Activated T-cell treated with anti-CD3 and anti-CD28 coated beads, Interleukin-2, amount 50 U/mL, for 4 hours (primary cell): Measurements from ENCODE around the gene LRRC10. TPM values are rescaled to one million over a fixed set of nuclear protein-coding genes. Genes with fewer than 3 reads are reported as not detected.
A peak's percentile ranks its signal among the peaks of the same experiment; 100 is the strongest.
"Not testable (repeated sequence)": the region's sequence is repeated elsewhere in the genome, so short reads cannot be mapped to it uniquely, and the experiment has no call there.

Source experiments
- ATAC-seq, 2 donors: fragments of 200-7000 bp; cut with Tn5 transposase; one replicate each; pipeline ENCODE4 v1.10.0; 2021
- DNase-seq: peaks from one replicate; pipeline ENCODE4 v3.0.0-alpha.2; 2020
- H3K27me3 Mint-ChIP-seq: one replicate; pipeline ENCODE4 v1.8.0; 2021; ENCODE audit warnings: low read depth, mixed read lengths
- H3K36me3 Mint-ChIP-seq: one replicate; pipeline ENCODE4 v1.8.0; 2022; ENCODE audit warnings: mixed read lengths; ENCODE audit not compliant: insufficient read depth
- H3K4me1 Mint-ChIP-seq: one replicate; pipeline ENCODE4 v1.8.0; 2021; ENCODE audit warnings: low read depth, mixed read lengths
- H3K4me3 Mint-ChIP-seq: one replicate; pipeline ENCODE4 v1.8.0; 2021; ENCODE audit warnings: mild to moderate bottlenecking, moderate library complexity, mixed read lengths
- H3K9me3 Mint-ChIP-seq: one replicate; pipeline ENCODE4 v1.8.0; 2021; ENCODE audit warnings: mixed read lengths
- total RNA-seq, 3 donors: library from RNA; stranded (reverse); gene quantifications; one replicate each; pipeline ENCODE4 v1.2.1, GENCODE V29; 2021

LRRC10 gene
- total RNA-seq, 3 donors from 2014 or later, result not detected

DNA sequence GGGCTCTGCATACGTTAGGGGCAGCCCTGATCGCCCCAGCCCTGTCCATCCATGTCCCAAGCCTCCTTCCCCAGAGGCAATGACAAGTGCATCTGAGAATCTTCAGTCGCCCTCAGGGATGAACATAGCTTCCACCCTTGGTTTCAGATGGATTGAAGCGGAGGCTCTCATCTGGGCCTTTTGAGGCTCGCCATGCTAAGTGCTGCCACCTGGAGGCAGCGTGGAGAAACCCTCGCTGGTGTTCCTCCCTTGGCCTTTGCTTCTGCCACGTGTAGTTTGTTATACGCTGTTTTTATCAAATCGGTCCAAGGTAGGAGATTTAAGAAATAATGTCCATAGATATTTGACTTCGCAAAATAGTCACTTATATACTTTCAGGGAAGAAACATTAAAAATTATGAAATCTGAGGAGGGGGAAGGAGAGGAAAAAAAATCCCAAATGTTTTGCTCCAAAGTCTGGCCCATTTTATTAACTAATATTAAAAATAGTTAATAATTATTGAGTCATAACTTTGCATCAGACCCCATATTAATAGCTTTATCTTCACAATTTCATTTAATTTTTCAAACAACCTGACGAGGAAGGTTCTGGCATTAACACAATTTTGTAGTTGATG is 28.8 kb upstream of the LRRC10 start:
- H3K4me3 Mint-ChIP-seq, result no peak overlapping the region
- H3K36me3 Mint-ChIP-seq, result no peaks in the 10 kb centered on the region
- H3K4me1 Mint-ChIP-seq, result peaks cover 1% of the 10 kb centered on the region
- no peaks in the 10 kb centered on the region for H3K9me3 Mint-ChIP-seq
- peaks cover 2% of the 10 kb centered on the region for H3K27me3 Mint-ChIP-seq
- ATAC-seq (peak; percentile 73 to 76), DNase-seq (peak; percentile 48)

DNA sequence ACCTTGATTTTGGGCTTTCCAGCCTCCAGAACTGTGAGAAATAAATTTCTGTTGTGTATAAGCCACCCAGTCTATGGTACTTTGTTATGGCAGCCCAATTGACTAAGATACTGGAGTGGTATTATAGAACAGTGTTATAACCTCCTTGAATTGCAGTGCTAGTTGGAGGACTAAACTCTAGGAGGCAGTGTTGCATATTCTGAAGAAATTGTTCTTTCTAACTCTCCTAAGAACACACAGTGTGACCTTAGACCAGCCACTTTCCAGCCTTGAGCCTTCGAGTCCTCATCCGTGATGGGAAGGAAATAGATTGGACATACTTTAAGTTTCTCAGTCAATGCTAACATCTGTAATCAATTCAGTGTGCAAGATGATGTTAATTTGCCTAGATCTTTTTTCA is 22.4 kb upstream of the LRRC10 start:
- Mint-ChIP-seq H3K36me3 (no peaks in the 10 kb centered on the region), H3K4me3 (no peak overlapping the region), H3K9me3 (no peaks in the 10 kb centered on the region), H3K4me1 (no peaks in the 10 kb centered on the region), H3K27me3 (no peaks in the 10 kb centered on the region)
- DNase-seq, result no peak
- ATAC-seq, result no peak

DNA sequence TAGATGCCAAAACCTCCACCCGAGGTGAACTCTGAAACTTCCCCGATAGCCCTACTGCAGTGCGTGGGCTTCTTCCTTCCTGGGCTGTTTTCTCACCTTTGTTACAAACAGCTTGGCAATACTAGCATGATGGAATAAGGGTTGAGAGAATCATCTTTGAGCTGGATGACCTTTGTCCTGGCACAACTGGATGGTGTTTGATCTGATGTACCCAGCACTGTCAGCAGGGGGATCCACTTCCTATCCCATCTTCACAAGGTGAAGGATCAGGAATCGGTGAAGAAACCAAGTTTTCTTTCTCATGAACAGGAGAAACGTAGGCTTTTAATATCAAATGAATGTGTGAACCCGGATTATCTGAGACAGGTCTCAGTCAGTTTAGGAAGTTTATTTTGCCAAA is 19.5 kb upstream of the LRRC10 start:
- no peaks in the 10 kb centered on the region for H3K27me3 Mint-ChIP-seq
- no peak for ATAC-seq
- H3K4me1 Mint-ChIP-seq, result no peaks in the 10 kb centered on the region
- no peak overlapping the region for H3K4me3 Mint-ChIP-seq
- no peaks in the 10 kb centered on the region for H3K36me3 Mint-ChIP-seq
- H3K9me3 Mint-ChIP-seq, result no peaks in the 10 kb centered on the region
- DNase-seq, result no peak

DNA sequence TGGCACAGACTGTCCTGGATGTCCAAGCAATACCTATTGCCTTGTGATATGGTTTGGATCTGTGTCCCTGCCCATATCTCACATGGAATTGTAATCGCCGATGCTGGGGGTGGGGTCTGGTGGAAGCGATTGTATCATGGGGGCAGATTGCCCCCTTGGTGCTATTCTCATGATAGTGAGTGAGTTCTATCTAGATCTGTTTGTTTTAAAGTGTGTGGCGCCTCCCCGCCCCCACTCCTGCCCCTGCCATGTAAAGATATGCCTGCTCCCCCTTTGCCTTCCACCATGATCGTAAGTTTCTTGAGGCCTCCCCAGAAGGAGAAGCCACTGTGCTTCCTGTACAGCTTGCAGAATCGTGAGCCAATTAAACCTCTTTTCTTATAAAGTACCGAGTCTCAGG is 16.8 kb upstream of the LRRC10 start:
- no peaks in the 10 kb centered on the region for H3K9me3 Mint-ChIP-seq
- no peak overlapping the region for H3K4me3 Mint-ChIP-seq
- no peaks in the 10 kb centered on the region for H3K36me3 Mint-ChIP-seq
- no peaks in the 10 kb centered on the region for H3K27me3 Mint-ChIP-seq
- H3K4me1 Mint-ChIP-seq, result no peaks in the 10 kb centered on the region
- DNase-seq, result no peak
- ATAC-seq, result no peak

- DNase-seq (no peak), ATAC-seq (no peak)
- no peaks in the 10 kb centered on the region for H3K4me1 Mint-ChIP-seq
- no peaks in the 10 kb centered on the region for H3K36me3 Mint-ChIP-seq
- H3K9me3 Mint-ChIP-seq, result no peaks in the 10 kb centered on the region
- no peak overlapping the region for H3K4me3 Mint-ChIP-seq
- H3K27me3 Mint-ChIP-seq, result peaks cover 4% of the 10 kb centered on the region
Measured at GRCh38 chr12:69623970-69624369, 13.3 kb upstream of the LRRC10 start.

DNA sequence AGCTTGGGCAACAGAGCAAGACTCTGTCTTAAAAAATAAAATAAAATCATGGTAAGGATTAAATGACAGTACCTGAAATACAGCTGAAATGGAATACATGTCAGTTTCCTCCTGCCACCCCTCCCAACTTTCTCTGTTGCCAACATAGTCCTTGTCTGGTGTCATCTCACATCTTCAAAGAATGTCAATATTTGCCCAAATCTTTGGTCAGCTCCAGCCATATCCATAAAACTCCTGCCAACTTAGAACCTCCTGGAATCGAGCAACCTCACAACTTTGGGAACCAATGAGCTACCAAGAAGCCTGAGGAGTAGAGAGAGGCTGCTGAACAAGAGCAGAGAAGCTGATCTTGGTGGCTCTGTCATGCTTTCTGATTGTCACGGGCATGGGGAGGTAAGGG is 10.8 kb upstream of the LRRC10 start:
- ATAC-seq, result no peak
- Mint-ChIP-seq H3K27me3 (peaks cover 11% of the 10 kb centered on the region), H3K4me3 (no peak overlapping the region), H3K9me3 (no peaks in the 10 kb centered on the region), H3K4me1 (no peaks in the 10 kb centered on the region), H3K36me3 (no peaks in the 10 kb centered on the region)
- no peak for DNase-seq

GRCh38 chr12:69620921-69621320 is 10.2 kb upstream of the LRRC10 start:
- Mint-ChIP-seq H3K4me3 (no peak overlapping the region), H3K9me3 (no peaks in the 10 kb centered on the region), H3K4me1 (no peaks in the 10 kb centered on the region), H3K36me3 (no peaks in the 10 kb centered on the region), H3K27me3 (peaks cover 11% of the 10 kb centered on the region)
- no peak for DNase-seq
- no peak for ATAC-seq

DNA sequence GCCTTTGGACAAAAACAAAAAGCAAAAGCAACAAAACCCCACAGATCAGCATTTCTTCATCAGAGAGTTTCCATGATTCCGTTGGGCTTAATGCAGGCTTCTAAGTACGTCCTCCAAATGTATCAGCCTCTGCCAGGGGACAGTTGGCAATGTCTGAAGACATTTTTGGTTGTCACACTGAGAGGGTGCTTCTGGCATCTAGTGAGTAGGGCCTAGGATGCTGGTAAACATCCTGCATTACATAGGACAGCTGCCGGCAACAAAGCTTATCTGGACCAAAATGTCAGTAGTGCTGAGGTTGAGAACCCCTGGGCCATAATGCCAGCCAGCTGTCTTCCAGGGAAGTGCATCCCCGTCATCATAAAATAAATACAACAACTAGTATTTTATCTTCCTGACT is 9.4 kb upstream of the LRRC10 start:
- H3K27me3 Mint-ChIP-seq, result peaks cover 15% of the 10 kb centered on the region
- H3K9me3 Mint-ChIP-seq, result no peaks in the 10 kb centered on the region
- no peaks in the 10 kb centered on the region for H3K4me1 Mint-ChIP-seq
- H3K36me3 Mint-ChIP-seq, result no peaks in the 10 kb centered on the region
- DNase-seq (no peak), ATAC-seq (no peak)
- H3K4me3 Mint-ChIP-seq, result no peak overlapping the region

DNA sequence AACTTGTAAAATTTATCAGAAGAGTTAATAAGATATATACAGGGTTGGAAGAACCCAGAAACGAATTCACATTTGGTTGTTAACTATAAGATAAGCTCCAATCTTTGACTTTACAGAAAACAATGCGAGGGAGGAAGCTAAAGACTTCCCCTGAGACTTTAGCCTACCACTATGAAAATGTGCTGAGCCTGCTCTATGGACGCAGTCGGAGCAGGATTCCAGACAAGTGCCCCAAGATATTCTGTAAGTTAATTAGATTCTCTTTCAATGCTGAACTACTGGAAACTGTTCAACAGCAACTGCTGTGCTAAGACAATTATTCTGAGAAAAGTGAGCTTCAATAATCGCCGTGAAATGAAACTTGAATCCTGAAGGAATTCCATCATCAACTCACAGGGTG is 8.3 kb upstream of the LRRC10 start:
- Mint-ChIP-seq H3K9me3 (no peaks in the 10 kb centered on the region), H3K27me3 (peaks cover 15% of the 10 kb centered on the region), H3K36me3 (no peaks in the 10 kb centered on the region), H3K4me1 (no peaks in the 10 kb centered on the region), H3K4me3 (no peak overlapping the region)
- ATAC-seq (no peak), DNase-seq (no peak)

DNA sequence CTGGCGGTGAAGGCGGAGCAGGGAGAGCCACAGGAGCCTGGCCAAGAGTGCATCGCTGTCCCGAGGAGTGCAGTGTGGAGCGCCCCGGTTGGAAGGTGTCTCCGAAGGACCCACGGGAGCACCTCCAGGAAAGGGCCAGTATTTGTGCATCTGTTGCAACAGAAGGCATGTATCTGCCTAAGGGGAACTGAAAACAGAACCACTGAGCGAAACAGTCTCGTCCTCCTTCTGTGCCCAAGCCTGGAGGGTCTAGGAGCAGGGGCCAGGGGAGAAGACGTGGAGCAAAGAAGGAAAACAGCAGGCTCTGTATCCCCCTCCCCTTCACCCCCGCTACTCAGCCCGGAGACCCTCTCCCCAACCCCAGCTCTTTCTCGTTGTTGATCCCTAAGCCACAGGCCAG is 5.3 kb upstream of the LRRC10 start:
- Mint-ChIP-seq H3K4me3 (no peak overlapping the region), H3K27me3 (peaks cover 15% of the 10 kb centered on the region), H3K36me3 (no peaks in the 10 kb centered on the region), H3K9me3 (no peaks in the 10 kb centered on the region), H3K4me1 (no peaks in the 10 kb centered on the region)
- no peak for DNase-seq
- ATAC-seq, result no peak

GRCh38 chr12:69613351-69613750 is 2.6 kb upstream of the LRRC10 start:
- H3K4me3 Mint-ChIP-seq, result no peak overlapping the region

DNA sequence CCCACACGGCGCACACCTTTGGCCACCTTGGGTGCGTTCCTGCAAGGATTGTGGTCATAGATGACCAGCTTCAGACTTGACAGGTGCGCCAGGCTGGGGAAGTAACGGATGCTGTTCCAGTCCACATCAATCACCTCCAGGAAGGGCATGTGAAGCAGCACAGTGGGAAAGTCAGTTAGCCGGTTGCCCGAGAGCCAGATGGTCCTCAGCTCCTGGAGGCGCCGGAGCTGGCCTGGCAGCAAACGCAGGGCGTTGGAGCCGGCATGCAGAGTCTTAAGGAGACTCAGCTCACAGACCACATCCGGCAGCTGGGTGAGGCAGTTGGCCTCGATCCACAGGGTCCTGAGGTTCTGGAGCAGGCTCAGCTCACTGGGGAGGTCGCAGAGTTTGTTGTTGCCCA is 581 bp downstream of the LRRC10 start:
- H3K27me3 Mint-ChIP-seq, result no peaks in the 10 kb centered on the region
- no peaks in the 10 kb centered on the region for H3K4me1 Mint-ChIP-seq
- no peaks in the 10 kb centered on the region for H3K9me3 Mint-ChIP-seq
- DNase-seq, result no peak
- no peaks in the 10 kb centered on the region for H3K36me3 Mint-ChIP-seq
- no peak overlapping the region for H3K4me3 Mint-ChIP-seq
- ATAC-seq, result no peak

More at GRCh38 chr12:69613351-69613750, 2.6 kb upstream of the LRRC10 start:
- no peaks in the 10 kb centered on the region for H3K9me3 Mint-ChIP-seq
- no peaks in the 10 kb centered on the region for H3K36me3 Mint-ChIP-seq
- H3K4me1 Mint-ChIP-seq, result no peaks in the 10 kb centered on the region
- DNase-seq, result no peak
- peaks cover 7% of the 10 kb centered on the region for H3K27me3 Mint-ChIP-seq
- no peak for ATAC-seq

DNA sequence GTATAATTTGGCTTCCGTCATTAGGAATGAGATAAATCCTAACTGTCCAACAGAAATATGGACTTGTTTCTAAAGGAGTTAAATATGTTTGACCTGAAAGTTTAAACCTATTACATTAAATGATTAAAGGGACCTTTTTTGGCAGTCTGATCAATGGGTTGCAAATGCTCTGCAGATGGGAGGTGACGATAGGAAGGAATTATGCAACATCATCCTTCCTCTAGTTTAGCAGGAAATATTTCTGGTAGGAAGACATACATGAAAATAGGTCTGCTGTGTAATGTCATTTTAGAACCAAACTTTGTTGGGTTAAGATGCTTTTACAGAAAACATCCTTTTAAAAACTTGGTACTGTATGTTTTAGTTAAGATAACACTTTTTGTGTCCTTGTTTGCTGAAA is 2.6 kb downstream of the LRRC10 start:
- H3K4me3 Mint-ChIP-seq, result no peak overlapping the region
- no peaks in the 10 kb centered on the region for H3K4me1 Mint-ChIP-seq
- DNase-seq (no peak), ATAC-seq (no peak)
- H3K9me3 Mint-ChIP-seq, result no peaks in the 10 kb centered on the region
- H3K27me3 Mint-ChIP-seq, result no peaks in the 10 kb centered on the region
- H3K36me3 Mint-ChIP-seq, result peaks cover 5% of the 10 kb centered on the region

DNA sequence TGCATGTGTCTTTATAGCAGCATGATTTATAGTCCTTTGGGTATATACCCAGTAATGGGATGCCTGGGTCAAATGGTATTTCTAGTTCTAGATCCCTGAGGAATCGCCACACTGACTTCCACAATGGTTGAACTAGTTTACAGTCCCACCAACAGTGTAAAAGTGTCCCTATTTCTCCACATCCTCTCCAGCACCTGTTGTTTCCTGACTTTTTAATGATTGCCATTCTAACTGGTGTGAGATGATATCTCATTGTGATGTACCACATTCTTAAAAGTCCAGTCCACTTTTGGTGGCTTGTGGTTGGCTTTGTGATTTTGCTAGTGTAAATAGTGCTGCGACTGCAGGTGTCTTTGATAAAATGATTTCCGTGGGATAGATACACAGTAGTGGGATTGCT is 6.4 kb downstream of the LRRC10 start:
- not testable (repeated sequence) for ATAC-seq, H3K9me3 Mint-ChIP-seq, H3K4me3 Mint-ChIP-seq, H3K27me3 Mint-ChIP-seq, H3K4me1 Mint-ChIP-seq, DNase-seq
- H3K36me3 Mint-ChIP-seq, result peaks cover 30% of the 10 kb centered on the region

DNA sequence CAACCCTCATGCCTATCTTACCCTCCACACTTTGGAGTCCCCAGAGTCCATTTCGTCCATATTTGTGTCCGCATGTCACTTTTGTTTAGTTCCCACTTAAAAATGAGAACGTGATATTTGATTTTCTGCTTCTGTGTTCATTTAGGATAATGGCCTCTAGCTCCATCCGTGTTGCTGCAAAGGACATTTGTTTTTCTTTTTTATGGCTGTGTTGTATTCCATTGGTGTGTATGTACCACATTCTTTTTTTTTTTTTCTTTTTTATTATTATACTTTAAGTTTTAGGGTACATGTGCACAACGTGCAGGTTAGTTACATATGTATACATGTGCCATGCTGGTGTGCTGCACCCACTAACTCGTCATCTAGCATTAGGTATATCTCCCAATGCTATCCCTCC is 7.2 kb downstream of the LRRC10 start:
- H3K9me3 Mint-ChIP-seq, H3K4me1 Mint-ChIP-seq, DNase-seq, H3K4me3 Mint-ChIP-seq, H3K27me3 Mint-ChIP-seq, ATAC-seq: not testable (repeated sequence)
- peaks cover 32% of the 10 kb centered on the region for H3K36me3 Mint-ChIP-seq

GRCh38 chr12:69602954-69603353 is 7.8 kb downstream of the LRRC10 start:
- DNase-seq (no peak), ATAC-seq (no peak)
- Mint-ChIP-seq H3K4me1 (no peaks in the 10 kb centered on the region), H3K27me3 (no peaks in the 10 kb centered on the region), H3K36me3 (peaks cover 36% of the 10 kb centered on the region), H3K9me3 (no peaks in the 10 kb centered on the region), H3K4me3 (no peak overlapping the region)
